NCI-H1417 treated with DMSO at 0.1 percent for 48 hours (cell line): ENCODE measurements around the gene PRIM2.
"Not testable (repeated sequence)": the region's sequence is repeated elsewhere in the genome, so short reads cannot be mapped to it uniquely, and the experiment has no call there.

Experiments
- DNase-seq: peaks from one replicate; lab custom pipeline; 2025; lab: John Stamatoyannopoulos, UW

Gene PRIM2

GRCh38 chr6:57365076-57365583 lies 47.7 kb downstream of the PRIM2 start:
- DNase-seq = not testable (repeated sequence)

- DNase-seq = not testable (repeated sequence)
Observed at GRCh38 chr6:57368965-57369731, 51.7 kb downstream of the PRIM2 start.

- not testable (repeated sequence) for DNase-seq
Observed at GRCh38 chr6:57371779-57372178, 54.3 kb downstream of the PRIM2 start.

DNA sequence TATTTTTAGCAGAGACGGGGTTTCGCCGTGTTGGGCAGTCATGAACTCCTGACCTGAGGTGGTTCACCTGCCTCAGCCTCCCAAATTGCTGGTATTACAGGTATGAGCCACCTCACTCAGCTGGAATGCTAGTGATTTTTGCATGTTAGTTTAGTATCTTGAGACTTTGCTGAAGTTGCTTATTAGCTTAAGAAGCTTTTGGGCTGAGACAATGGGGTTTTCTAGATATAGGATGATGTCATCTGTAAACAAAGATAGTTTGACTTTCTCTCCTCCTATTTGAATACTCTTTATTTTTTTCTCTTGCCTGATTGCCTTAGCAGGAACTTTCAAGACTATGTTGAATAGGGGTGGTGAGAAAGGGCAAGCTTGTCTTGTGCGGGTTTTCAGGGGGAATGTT lies 57.3 kb downstream of the PRIM2 start:
- DNase-seq = not testable (repeated sequence)

DNA sequence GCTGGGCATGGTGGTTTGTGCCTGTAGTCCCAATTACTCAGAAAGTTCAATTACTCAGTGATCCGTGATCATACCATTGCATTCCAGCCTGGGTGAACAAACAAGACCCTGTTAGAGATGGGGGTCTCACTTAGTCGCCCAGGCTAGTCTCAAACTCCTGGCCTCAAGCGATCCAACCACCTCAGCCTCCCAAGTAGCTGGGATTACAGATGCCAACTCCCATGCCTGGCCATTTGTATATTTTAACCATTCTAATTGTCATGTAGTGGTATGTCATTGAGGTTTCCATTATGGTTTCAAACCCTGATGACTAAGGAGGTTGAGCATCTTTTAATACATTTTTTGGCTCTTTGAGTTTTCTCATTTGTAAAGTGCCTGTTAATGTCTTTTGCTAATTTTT lies 58.7 kb downstream of the PRIM2 start:
- DNase-seq = not testable (repeated sequence)

GRCh38 chr6:57389038-57389592 lies 71.7 kb downstream of the PRIM2 start:
- not testable (repeated sequence) for DNase-seq

GRCh38 chr6:57390818-57391217 lies 73.4 kb downstream of the PRIM2 start:
- DNase-seq = not testable (repeated sequence)

GRCh38 chr6:57392047-57392446 lies 74.6 kb downstream of the PRIM2 start:
- DNase-seq = not testable (repeated sequence)

GRCh38 chr6:57419341-57419740 lies 101.9 kb downstream of the PRIM2 start:
- not testable (repeated sequence) for DNase-seq

DNA sequence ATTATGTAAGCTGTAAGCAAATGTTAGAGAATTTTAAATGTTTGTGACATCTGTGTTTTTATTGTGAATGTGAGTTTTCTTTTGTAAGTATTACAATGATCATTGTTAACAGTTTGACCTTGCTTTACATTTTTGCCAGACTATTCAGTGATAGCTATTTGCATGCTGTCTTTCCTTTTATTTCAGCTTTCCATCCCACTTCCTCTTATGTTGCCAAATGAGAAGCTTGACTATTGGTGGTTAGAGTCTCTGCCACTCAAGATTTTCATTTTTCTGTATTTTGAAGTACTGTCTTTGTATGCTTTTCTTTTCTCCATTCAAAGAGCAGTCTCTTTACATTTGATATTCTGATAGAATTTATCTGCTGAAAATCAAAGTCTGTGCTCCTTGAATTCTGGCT lies 104.1 kb downstream of the PRIM2 start:
- DNase-seq = no peak

DNA sequence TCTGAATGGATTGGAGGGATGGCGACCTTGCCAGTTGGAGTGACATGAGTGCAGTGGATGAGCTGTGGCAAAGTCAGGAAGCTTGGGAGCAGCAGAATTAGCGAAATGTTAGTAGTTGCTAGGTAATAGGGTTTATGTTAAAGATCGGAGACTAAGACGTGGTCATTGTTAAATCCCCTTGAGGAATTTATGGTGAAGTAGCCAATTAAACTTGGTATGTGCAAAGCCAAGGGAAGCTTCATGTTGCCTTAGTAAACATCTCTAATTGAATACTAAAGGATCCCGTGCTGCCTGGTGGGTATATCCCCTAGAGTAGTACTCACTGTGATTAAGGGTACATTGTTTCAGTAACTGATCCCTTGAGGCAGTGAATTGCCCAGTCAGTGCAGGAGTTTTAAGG lies 106.0 kb downstream of the PRIM2 start:
- no peak for DNase-seq

- DNase-seq = not testable (repeated sequence)
Observed at GRCh38 chr6:57431742-57432141, 114.3 kb downstream of the PRIM2 start.

GRCh38 chr6:57432157-57432556 lies 114.7 kb downstream of the PRIM2 start:
- no peak for DNase-seq

DNA sequence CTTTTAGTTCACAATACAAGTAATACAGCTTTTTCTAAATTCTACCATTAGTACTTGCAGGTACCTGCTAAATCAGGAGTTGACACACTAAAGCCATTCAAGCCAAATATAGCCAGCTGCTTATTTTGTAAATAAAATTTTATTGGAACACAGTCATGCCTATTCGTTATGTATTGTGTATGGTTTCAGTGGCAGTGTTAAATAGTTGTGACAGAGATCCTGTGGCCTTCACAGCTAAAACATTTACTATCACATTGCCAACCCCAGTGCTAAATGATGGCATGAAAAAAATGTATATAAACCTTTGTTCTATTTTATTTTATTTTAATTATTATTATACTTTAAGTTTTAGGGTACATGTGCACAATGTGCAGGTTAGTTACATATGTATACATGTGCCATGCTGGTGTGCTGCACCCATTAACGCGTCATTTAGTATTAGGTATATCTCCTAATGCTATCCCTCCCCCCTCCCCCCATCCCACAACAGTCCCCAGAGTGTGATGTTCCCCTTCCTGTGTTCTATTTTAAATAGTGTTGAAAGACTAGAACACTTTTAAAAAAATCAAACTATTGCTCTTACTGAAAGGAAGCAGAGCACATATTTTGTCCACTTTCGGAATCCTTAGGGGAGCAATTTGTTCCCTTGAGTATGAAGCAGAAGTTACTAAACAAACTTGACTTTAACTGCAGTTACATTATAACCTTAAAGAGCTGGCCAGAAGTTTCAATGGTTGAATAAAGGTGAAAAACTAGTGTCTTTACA lies 115.7 kb downstream of the PRIM2 start:
- no peak for DNase-seq

- DNase-seq = not testable (repeated sequence)
Observed at GRCh38 chr6:57433790-57434189, 116.4 kb downstream of the PRIM2 start.

DNA sequence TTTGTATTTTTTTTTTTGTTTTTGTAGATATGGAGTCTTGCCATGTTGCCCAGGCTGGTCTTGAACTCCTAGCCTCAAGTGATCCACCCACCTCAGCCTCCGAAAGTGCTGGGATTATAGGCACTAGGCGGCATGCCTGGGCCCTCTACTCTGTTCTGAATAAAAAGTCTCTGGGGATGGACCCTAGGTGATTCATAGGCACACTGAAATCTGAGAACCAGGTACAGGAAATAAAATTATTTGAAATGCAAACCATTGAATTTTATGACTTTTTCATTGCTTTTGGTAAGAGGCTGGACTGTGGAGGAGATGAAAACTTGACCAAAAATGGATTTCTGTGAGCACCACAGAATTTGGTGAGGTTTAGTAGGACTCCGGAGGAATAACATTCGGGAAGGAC lies 117.5 kb downstream of the PRIM2 start:
- no peak for DNase-seq

GRCh38 chr6:57435475-57436160 lies 118.2 kb downstream of the PRIM2 start:
- DNase-seq = no peak

DNA sequence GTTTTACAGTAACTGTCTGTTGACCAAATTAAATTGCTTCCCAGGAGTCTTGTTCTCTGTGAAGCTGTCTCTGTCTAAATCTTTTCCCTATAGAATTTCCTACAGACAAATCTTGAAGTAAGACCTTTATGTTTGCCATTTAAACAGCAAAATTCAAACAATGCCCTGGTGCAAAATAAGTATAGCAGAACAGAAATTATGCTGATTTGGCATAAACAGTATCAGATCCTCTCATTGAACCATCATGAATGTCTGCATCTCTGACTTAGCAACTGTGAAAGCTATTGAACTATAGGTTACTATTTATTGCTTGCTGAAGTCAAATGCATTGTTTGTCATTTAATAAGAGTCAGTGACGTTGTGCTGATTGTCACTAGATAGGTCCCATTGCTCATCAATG lies 123.3 kb downstream of the PRIM2 start:
- DNase-seq = not testable (repeated sequence)

DNA sequence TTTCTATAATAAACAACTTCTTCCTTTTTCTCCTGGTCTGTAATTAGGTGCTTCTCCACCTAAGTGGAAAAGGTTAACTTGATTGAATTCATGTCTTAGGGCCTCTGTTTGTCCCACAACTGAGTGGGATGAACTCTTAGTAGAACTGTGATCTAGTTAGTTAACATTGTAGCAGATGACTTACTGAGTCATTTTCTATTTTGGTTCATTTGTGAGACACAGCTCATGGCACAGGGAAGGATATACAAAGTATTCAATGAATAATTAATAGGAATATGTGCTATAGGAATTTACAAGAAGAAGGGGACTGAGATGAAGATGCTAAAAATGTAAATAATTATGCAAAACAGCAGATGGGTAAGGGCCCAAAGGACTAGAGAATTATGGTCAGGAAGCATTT lies 124.7 kb downstream of the PRIM2 start:
- DNase-seq = not testable (repeated sequence)

DNA sequence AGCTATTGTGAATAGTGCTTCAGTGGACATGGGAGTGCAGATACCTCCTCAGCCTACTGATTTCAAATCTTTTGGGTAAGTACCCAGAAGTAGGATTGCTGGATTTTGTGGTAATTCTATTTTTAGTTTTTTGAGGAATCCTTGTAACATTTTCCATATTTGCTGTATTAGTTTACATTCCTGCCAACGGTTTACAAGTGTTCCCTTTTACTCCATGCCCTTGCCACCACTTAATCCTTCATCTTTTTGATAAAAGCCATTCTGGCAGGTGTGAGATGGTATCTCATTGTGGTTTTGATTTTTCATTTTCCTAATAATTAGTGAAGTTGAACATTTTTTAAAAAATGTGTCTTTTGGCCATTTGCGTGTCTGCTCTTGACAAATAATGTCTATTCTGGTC lies 125.8 kb downstream of the PRIM2 start:
- not testable (repeated sequence) for DNase-seq

DNA sequence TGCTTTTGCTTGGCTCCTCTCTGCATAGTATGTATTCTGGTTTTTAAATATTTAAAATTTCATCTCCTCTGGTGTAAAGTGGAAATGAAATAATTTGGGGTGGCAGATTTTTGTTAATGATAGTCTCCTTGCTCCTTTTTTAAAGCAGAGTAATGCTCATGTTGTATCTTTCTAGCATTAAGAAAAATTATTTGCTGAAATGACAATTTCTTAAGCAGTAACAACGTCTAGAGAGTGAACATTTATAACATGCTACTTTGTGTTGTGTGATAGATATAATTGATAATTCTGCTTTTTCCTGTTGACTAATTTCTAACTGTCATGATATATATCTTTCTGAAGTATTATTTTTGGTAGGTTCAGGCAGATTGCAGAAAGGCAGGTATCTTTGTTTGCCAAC lies 127.4 kb downstream of the PRIM2 start:
- DNase-seq = not testable (repeated sequence)

GRCh38 chr6:57445379-57445778 lies 127.9 kb downstream of the PRIM2 start:
- DNase-seq = not testable (repeated sequence)
